Activated T-cell treated with anti-CD3 and anti-CD28 coated beads, Interleukin-2, amount 50 U/mL, for 24 hours (primary cell): Measurements from ENCODE around the gene XIRP2.

Source experiments
- DNase-seq: peaks from one replicate; pipeline ENCODE4 v3.0.0-alpha.2; 2020
- H3K27ac Mint-ChIP-seq: 2 replicates; pipeline ENCODE4 v1.8.0; 2020; ENCODE audit warnings: mild to moderate bottlenecking, mixed read lengths
- H3K27me3 Mint-ChIP-seq: 2 replicates; pipeline ENCODE4 v1.8.0; 2020; ENCODE audit warnings: mixed read lengths
- H3K36me3 Mint-ChIP-seq: 2 replicates; pipeline ENCODE4 v1.8.0; 2020; ENCODE audit warnings: low read depth, mixed read lengths
- H3K4me1 Mint-ChIP-seq: 2 replicates; pipeline ENCODE4 v1.8.0; 2020; ENCODE audit warnings: low read depth, mixed read lengths
- H3K4me3 Mint-ChIP-seq: 2 replicates; pipeline ENCODE4 v1.8.0; 2020; ENCODE audit warnings: mild to moderate bottlenecking, moderate library complexity, mixed read lengths
- H3K9me3 Mint-ChIP-seq: 2 replicates; pipeline ENCODE4 v1.8.0; 2020; ENCODE audit warnings: mixed read lengths

XIRP2 gene

GRCh38 chr2:167151894-167152293 lies 263.6 kb downstream of the XIRP2 start:
- Mint-ChIP-seq H3K27me3 (no peaks in the 10 kb centered on the region), H3K36me3 (no peaks in the 10 kb centered on the region), H3K4me1 (no peaks in the 10 kb centered on the region), H3K9me3 (no peaks in the 10 kb centered on the region), H3K4me3 (no peak overlapping the region), H3K27ac (no peak overlapping the region)
- no peak for DNase-seq

DNA sequence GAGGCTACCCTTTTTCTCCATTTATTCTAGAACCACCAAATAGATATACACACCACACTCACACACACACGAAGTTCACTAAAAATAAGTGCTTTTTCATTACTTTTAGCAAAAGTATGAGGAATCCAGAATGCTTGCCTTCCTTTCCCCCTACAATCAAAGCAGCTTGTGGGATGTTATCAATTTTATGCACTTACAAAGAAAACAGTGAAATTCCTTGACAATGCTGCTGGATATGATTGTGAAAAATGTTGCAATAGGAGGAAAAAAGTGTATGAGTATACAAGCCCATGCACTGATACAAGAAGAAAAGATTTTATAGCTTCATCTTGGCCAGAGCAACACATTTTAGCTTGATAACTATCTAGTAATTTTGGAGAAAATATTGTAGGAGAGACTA lies 269.2 kb downstream of the XIRP2 start:
- no peak overlapping the region for H3K27ac Mint-ChIP-seq
- peaks cover 4% of the 10 kb centered on the region for H3K9me3 Mint-ChIP-seq
- no peaks in the 10 kb centered on the region for H3K4me1 Mint-ChIP-seq
- no peaks in the 10 kb centered on the region for H3K36me3 Mint-ChIP-seq
- H3K27me3 Mint-ChIP-seq, result no peaks in the 10 kb centered on the region
- no peak for DNase-seq
- no peak overlapping the region for H3K4me3 Mint-ChIP-seq

- Mint-ChIP-seq H3K27ac (no peak overlapping the region), H3K4me3 (no peak overlapping the region), H3K36me3 (no peaks in the 10 kb centered on the region), H3K27me3 (no peaks in the 10 kb centered on the region), H3K9me3 (peaks cover 14% of the 10 kb centered on the region), H3K4me1 (no peaks in the 10 kb centered on the region)
- DNase-seq, result no peak
Observed at GRCh38 chr2:167177196-167177595, 288.9 kb downstream of the XIRP2 start.

DNA sequence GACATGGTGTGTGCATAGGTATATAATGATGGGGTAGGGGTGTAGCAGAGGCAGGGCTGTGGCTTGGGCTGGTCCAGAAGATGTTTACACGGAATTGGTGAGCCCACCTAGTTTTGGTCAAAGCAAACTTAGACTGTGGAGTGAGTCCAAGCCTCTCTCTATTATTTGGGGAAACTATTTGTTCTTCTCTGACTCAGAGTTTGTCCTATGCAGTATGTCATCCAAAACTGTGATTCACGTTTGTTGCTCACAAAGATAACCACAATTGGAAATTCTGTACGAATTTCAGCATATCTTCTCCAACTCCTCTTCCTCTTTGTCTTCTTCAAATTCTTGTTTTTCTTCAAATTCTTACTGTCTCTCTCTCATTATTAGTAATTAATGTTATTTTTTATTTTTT lies 292.9 kb downstream of the XIRP2 start:
- H3K27ac Mint-ChIP-seq, result no peak overlapping the region
- no peaks in the 10 kb centered on the region for H3K36me3 Mint-ChIP-seq
- peaks cover 4% of the 10 kb centered on the region for H3K9me3 Mint-ChIP-seq
- no peak overlapping the region for H3K4me3 Mint-ChIP-seq
- H3K27me3 Mint-ChIP-seq, result no peaks in the 10 kb centered on the region
- DNase-seq, result no peak
- H3K4me1 Mint-ChIP-seq, result no peaks in the 10 kb centered on the region

GRCh38 chr2:167181688-167182087 lies 293.4 kb downstream of the XIRP2 start:
- DNase-seq, result no peak
- no peaks in the 10 kb centered on the region for H3K27me3 Mint-ChIP-seq
- no peaks in the 10 kb centered on the region for H3K36me3 Mint-ChIP-seq
- no peak overlapping the region for H3K4me3 Mint-ChIP-seq
- no peaks in the 10 kb centered on the region for H3K9me3 Mint-ChIP-seq
- no peaks in the 10 kb centered on the region for H3K4me1 Mint-ChIP-seq
- H3K27ac Mint-ChIP-seq, result no peak overlapping the region

DNA sequence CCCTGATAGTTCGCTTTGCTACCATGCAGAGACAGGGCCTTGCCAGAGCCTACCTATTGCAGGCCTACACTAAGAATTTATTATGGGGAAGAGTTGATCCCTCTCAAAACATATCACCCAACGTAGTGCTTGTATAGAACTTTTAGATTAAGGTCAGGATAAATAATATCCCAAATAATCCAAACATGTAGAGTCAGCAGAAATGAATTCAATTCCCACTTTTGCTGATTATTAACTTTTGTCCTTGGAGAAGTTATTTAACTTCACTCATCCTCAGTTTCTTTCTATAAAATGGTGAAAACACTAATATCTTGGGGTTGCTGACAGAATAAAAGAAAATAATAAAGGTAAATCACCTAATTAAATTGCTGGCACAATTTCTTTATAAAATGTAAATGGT lies 294.1 kb downstream of the XIRP2 start:
- Mint-ChIP-seq H3K4me1 (no peaks in the 10 kb centered on the region), H3K27me3 (no peaks in the 10 kb centered on the region), H3K27ac (no peak overlapping the region), H3K36me3 (no peaks in the 10 kb centered on the region), H3K9me3 (no peaks in the 10 kb centered on the region), H3K4me3 (no peak overlapping the region)
- DNase-seq, result no peak

GRCh38 chr2:167183931-167184330 lies 295.7 kb downstream of the XIRP2 start:
- H3K4me1 Mint-ChIP-seq, result no peaks in the 10 kb centered on the region
- no peaks in the 10 kb centered on the region for H3K36me3 Mint-ChIP-seq
- H3K4me3 Mint-ChIP-seq, result no peak overlapping the region
- H3K9me3 Mint-ChIP-seq, result peaks cover 2% of the 10 kb centered on the region
- H3K27me3 Mint-ChIP-seq, result no peaks in the 10 kb centered on the region
- DNase-seq, result no peak
- H3K27ac Mint-ChIP-seq, result no peak overlapping the region

- H3K9me3 Mint-ChIP-seq, result peaks cover 2% of the 10 kb centered on the region
- no peaks in the 10 kb centered on the region for H3K27me3 Mint-ChIP-seq
- H3K36me3 Mint-ChIP-seq, result no peaks in the 10 kb centered on the region
- H3K27ac Mint-ChIP-seq, result no peak overlapping the region
- no peaks in the 10 kb centered on the region for H3K4me1 Mint-ChIP-seq
- no peak overlapping the region for H3K4me3 Mint-ChIP-seq
- DNase-seq, result no peak
Observed at GRCh38 chr2:167186465-167186864, 298.2 kb downstream of the XIRP2 start.

DNA sequence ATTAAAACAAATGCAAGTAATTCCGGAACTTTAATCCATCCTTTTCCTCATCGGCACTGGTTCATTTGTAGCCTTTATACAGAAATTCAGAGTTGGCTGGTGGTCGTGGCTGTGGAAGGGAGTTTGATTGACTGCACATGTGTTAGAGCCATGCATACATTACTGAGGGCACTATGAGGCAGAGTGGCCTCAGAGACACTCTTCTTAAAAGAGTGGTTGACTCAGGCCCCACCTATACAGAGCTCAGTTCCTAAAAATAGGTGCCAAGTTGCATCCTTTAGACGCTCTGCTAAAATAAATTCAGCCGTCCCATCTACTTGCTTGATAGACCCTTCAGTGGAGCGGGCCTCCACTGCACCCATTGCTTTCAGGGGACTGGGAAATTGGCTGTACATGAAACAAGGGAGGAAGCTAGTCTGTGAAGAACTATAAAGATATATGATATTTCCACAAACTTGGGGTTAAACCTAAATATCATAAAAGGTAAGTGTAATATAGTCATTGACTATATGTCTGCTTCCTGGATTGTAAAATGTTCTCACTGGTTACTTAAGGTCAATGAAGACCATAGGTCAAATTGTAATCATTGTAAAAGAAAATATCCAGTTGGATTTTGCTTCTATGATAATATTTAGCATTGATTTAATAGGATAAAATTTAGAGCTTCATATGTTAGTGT lies 298.9 kb downstream of the XIRP2 start:
- no peak overlapping the region for H3K4me3 Mint-ChIP-seq
- no peaks in the 10 kb centered on the region for H3K36me3 Mint-ChIP-seq
- H3K4me1 Mint-ChIP-seq, result no peaks in the 10 kb centered on the region
- H3K27me3 Mint-ChIP-seq, result no peaks in the 10 kb centered on the region
- peaks cover 2% of the 10 kb centered on the region for H3K9me3 Mint-ChIP-seq
- no peak overlapping the region for H3K27ac Mint-ChIP-seq
- no peak for DNase-seq

GRCh38 chr2:167187978-167188967 lies 300.0 kb downstream of the XIRP2 start:
- Mint-ChIP-seq H3K4me1 (no peaks in the 10 kb centered on the region), H3K36me3 (no peaks in the 10 kb centered on the region), H3K9me3 (peaks cover 2% of the 10 kb centered on the region), H3K27me3 (no peaks in the 10 kb centered on the region), H3K27ac (no peak overlapping the region), H3K4me3 (no peak overlapping the region)
- no peak for DNase-seq

- no peaks in the 10 kb centered on the region for H3K4me1 Mint-ChIP-seq
- no peak for DNase-seq
- H3K4me3 Mint-ChIP-seq, result no peak overlapping the region
- no peaks in the 10 kb centered on the region for H3K27me3 Mint-ChIP-seq
- no peak overlapping the region for H3K27ac Mint-ChIP-seq
- no peaks in the 10 kb centered on the region for H3K36me3 Mint-ChIP-seq
- H3K9me3 Mint-ChIP-seq, result peaks cover 2% of the 10 kb centered on the region
Observed at GRCh38 chr2:167190053-167190452, 301.8 kb downstream of the XIRP2 start.

GRCh38 chr2:167191588-167191987 lies 303.3 kb downstream of the XIRP2 start:
- no peak overlapping the region for H3K27ac Mint-ChIP-seq
- H3K4me1 Mint-ChIP-seq, result peaks cover under 1% of the 10 kb centered on the region
- DNase-seq, result no peak
- H3K9me3 Mint-ChIP-seq, result peaks cover 2% of the 10 kb centered on the region
- H3K27me3 Mint-ChIP-seq, result no peaks in the 10 kb centered on the region
- H3K4me3 Mint-ChIP-seq, result no peak overlapping the region
- H3K36me3 Mint-ChIP-seq, result no peaks in the 10 kb centered on the region

GRCh38 chr2:167192833-167193232 lies 304.6 kb downstream of the XIRP2 start:
- H3K9me3 Mint-ChIP-seq, result peaks cover 2% of the 10 kb centered on the region
- no peak for DNase-seq

DNA sequence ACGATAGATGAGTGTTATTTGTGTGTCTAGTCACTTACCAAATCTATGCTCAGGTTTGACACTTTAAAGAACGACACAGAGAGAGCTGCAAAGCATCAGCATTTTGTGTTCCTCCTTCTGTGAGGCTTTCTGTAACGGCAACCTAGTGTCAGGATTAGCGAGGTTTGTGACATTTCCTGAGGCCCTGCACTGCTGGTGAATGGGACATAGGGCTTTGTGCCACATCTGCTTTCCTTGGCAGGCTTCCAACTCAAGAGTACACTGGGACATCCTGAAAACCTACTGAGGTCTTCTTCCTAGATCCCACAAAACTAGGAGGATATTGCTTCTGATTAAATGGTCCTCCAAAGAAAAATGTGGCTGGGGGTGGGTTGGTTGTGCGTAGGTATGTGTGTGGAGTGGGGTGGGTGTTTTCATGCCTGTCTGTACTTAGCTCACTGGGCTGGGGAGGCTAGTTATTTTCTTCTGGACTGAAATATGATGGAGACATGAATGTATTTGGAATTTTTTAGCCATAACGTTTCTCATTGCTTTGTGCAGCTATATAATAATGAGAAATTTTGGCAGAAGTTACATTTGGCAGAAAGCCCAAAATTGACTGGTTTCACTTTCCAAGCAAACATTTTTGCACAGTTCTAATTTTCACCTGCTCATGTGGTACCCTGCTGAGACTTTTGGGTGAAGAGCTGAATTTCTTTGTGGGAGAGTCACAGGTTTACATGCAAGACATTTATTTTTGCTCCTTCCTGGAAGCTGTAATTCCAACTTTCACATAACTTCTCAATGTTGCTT lies 308.4 kb downstream of the XIRP2 start:
- H3K4me1 Mint-ChIP-seq, result peaks cover 5% of the 10 kb centered on the region

More at GRCh38 chr2:167192833-167193232, 304.6 kb downstream of the XIRP2 start:
- no peaks in the 10 kb centered on the region for H3K36me3 Mint-ChIP-seq
- H3K27ac Mint-ChIP-seq, result no peak overlapping the region
- H3K4me3 Mint-ChIP-seq, result no peak overlapping the region
- H3K4me1 Mint-ChIP-seq, result peaks cover 5% of the 10 kb centered on the region
- no peaks in the 10 kb centered on the region for H3K27me3 Mint-ChIP-seq

More for the DNA sequence above, 308.4 kb downstream of the XIRP2 start:
- Mint-ChIP-seq H3K27me3 (no peaks in the 10 kb centered on the region), H3K4me3 (no peak overlapping the region), H3K36me3 (no peaks in the 10 kb centered on the region), H3K9me3 (no peaks in the 10 kb centered on the region), H3K27ac (no peak overlapping the region)
- no peak for DNase-seq
